Astrocyte (in vitro differentiated cells and primary cell): ENCODE data around the gene MYCN. TPM values are rescaled to one million over a fixed set of nuclear protein-coding genes. Genes with fewer than 3 reads are reported as not detected.

Experiments used
- DNase-seq: peaks from one replicate; pipeline ENCODE4 v3.0.0-alpha.2; 2010; ENCODE audit warnings: low read depth
- FAIRE-seq: peaks from 2 replicates; lab custom pipeline; 2011; peaks lifted over from hg19 to GRCh38; lab: Jason Lieb, UNC
- H2AFZ ChIP-seq: 2 replicates; pipeline ENCODE4 v1.6.0; 2012; ENCODE audit warnings: low read depth, low read length, inconsistent platforms
- H3K27ac ChIP-seq: 2 replicates; pipeline ENCODE4 v1.5.1; 2011; ENCODE audit warnings: low read depth, low read length, inconsistent platforms
- H3K27me3 ChIP-seq: 2 replicates; pipeline ENCODE4 v1.6.0; 2011; ENCODE audit warnings: low read length, inconsistent platforms; ENCODE audit not compliant: insufficient read depth
- H3K36me3 ChIP-seq: 2 replicates; pipeline ENCODE4 v1.5.1; 2011; ENCODE audit warnings: low read length, inconsistent platforms; ENCODE audit not compliant: insufficient read depth
- H3K4me1 ChIP-seq: 2 replicates; pipeline ENCODE4 v1.5.1; 2011; ENCODE audit warnings: low read length, inconsistent platforms; ENCODE audit not compliant: insufficient read depth
- H3K4me2 ChIP-seq: 2 replicates; pipeline ENCODE4 v1.6.0; 2012; ENCODE audit warnings: low read length, inconsistent platforms
- H3K4me3 ChIP-seq: 2 replicates; pipeline ENCODE4 v1.5.1; 2011; ENCODE audit warnings: low read depth, mild to moderate bottlenecking, low read length, inconsistent platforms; ENCODE audit not compliant: insufficient read depth
- H3K79me2 ChIP-seq: 2 replicates; pipeline ENCODE4 v1.6.0; 2012; ENCODE audit warnings: mild to moderate bottlenecking, low read length, inconsistent platforms; ENCODE audit not compliant: insufficient read depth
- H3K9ac ChIP-seq: 2 replicates; pipeline ENCODE4 v1.6.0; 2012; ENCODE audit warnings: mild to moderate bottlenecking, low read length, inconsistent platforms
- H3K9me3 ChIP-seq: 2 replicates; pipeline ENCODE4 v1.5.1; 2012; ENCODE audit warnings: low read depth, mild to moderate bottlenecking, low read length, inconsistent platforms; ENCODE audit not compliant: insufficient read depth
- H4K20me1 ChIP-seq: 2 replicates; pipeline ENCODE4 v1.6.0; 2012; ENCODE audit warnings: low read length, inconsistent platforms; ENCODE audit not compliant: insufficient read depth
- H3K27ac Mint-ChIP-seq: one replicate; pipeline ENCODE4 v1.8.0; 2021; ENCODE audit warnings: mild to moderate bottlenecking, mixed read lengths; ENCODE audit not compliant: unreplicated experiment
- H3K27me3 Mint-ChIP-seq: one replicate; pipeline ENCODE4 v1.8.0; 2021; ENCODE audit warnings: low read depth, mixed read lengths; ENCODE audit not compliant: unreplicated experiment
- H3K36me3 Mint-ChIP-seq: one replicate; pipeline ENCODE4 v1.8.0; 2021; ENCODE audit warnings: low read depth, mixed read lengths; ENCODE audit not compliant: unreplicated experiment
- H3K4me1 Mint-ChIP-seq: one replicate; pipeline ENCODE4 v1.8.0; 2021; ENCODE audit warnings: low read depth, mixed read lengths; ENCODE audit not compliant: unreplicated experiment
- H3K4me3 Mint-ChIP-seq: one replicate; pipeline ENCODE4 v1.8.0; 2021; ENCODE audit warnings: mild to moderate bottlenecking, moderate library complexity, mixed read lengths; ENCODE audit not compliant: unreplicated experiment
- H3K9me3 Mint-ChIP-seq: one replicate; pipeline ENCODE4 v1.8.0; 2021; ENCODE audit warnings: mild to moderate bottlenecking, mixed read lengths; ENCODE audit not compliant: unreplicated experiment
- CTCF ChIP-seq: IDR thresholded peaks from 2 replicates; pipeline ENCODE4 v1.5.1; 2011; ENCODE audit warnings: low read depth, mild to moderate bottlenecking, inconsistent platforms, low read length, moderate library complexity; ENCODE audit not compliant: insufficient read depth
- EZH2 ChIP-seq: IDR thresholded peaks from 2 replicates; pipeline ENCODE4 v1.6.1; 2012; ENCODE audit warnings: mild to moderate bottlenecking, low read length, inconsistent platforms; ENCODE audit not compliant: insufficient read depth
- total RNA-seq: library from RNA; stranded (reverse); gene quantifications from 2 replicates; pipeline ENCODE4 v1.2.1, GENCODE V29; 2021

The MYCN gene
- total RNA-seq, 1 donor from 2014 or later, result 2.6 TPM

GRCh38 chr2:15976354-15976753 lies 36.0 kb downstream of the MYCN start:
- Histone ChIP-seq H3K36me3 (no peaks in the 10 kb centered on the region), H3K4me3 (no peak overlapping the region), H2AFZ (no peak overlapping the region), H3K27me3 (no peaks in the 10 kb centered on the region), H3K27ac (no peak overlapping the region), H3K9ac (no peak overlapping the region), H4K20me1 (no peaks in the 10 kb centered on the region), H3K4me1 (no peaks in the 10 kb centered on the region), H3K9me3 (peaks cover 6% of the 10 kb centered on the region), H3K4me2 (no peak overlapping the region), H3K79me2 (no peaks in the 10 kb centered on the region)
- Mint-ChIP-seq H3K27ac (no peak overlapping the region), H3K27me3 (peaks cover 14% of the 10 kb centered on the region), H3K36me3 (no peaks in the 10 kb centered on the region), H3K4me3 (no peak overlapping the region), H3K4me1 (no peaks in the 10 kb centered on the region), H3K9me3 (peaks cover 2% of the 10 kb centered on the region)
- DNase-seq, result no peak
- TF ChIP-seq CTCF, result no peak
- TF ChIP-seq EZH2, result no peak
- no peak for FAIRE-seq

GRCh38 chr2:15979051-15979758 lies 38.9 kb downstream of the MYCN start:
- peaks cover 30% of the 10 kb centered on the region for H3K27me3 Mint-ChIP-seq
- H3K27ac ChIP-seq, result no peak overlapping the region
- H3K4me3 Mint-ChIP-seq, result no peak overlapping the region
- no peaks in the 10 kb centered on the region for H3K79me2 ChIP-seq
- no peaks in the 10 kb centered on the region for H3K36me3 Mint-ChIP-seq
- H3K9me3 ChIP-seq, result peaks cover 6% of the 10 kb centered on the region
- H3K4me1 Mint-ChIP-seq, result no peaks in the 10 kb centered on the region
- no peaks in the 10 kb centered on the region for H3K36me3 ChIP-seq
- H3K4me3 ChIP-seq, result no peak overlapping the region
- no peak overlapping the region for H3K4me2 ChIP-seq
- H2AFZ ChIP-seq, result no peak overlapping the region
- no peak overlapping the region for H3K9ac ChIP-seq
- TF ChIP-seq CTCF (no peak), EZH2 (no peak)
- H4K20me1 ChIP-seq, result no peaks in the 10 kb centered on the region
- no peak overlapping the region for H3K27ac Mint-ChIP-seq
- H3K4me1 ChIP-seq, result no peaks in the 10 kb centered on the region
- FAIRE-seq (no peak), DNase-seq (no peak)
- no peaks in the 10 kb centered on the region for H3K27me3 ChIP-seq
- H3K9me3 Mint-ChIP-seq, result peaks cover 2% of the 10 kb centered on the region
